HepG2 (cell line): ENCODE results near the gene PRKCE. TPM values are rescaled to one million over a fixed set of nuclear protein-coding genes. Genes with fewer than 3 reads are reported as not detected.

Experiments
- BCL3 ChIP-seq: sonication (generic); formaldehyde crosslinking; IDR thresholded peaks from 2 replicates; pipeline ENCODE4 v1.5.1; 2020; ENCODE audit warnings: mild to moderate bottlenecking, missing genetic modification reagents, moderate library complexity
- CREM ChIP-seq, 2 experiments: sonication (generic) in 1 of 2; formaldehyde crosslinking in 1 of 2; IDR thresholded peaks; 2 replicates each; pipeline versions ENCODE4 v1.4.0 to v1.6.1; 2016 to 2020; ENCODE audit warnings: antibody characterized with exemption in 1 of 2, mild to moderate bottlenecking in 1 of 2, missing genetic modification reagents in 1 of 2
- E2F2 ChIP-seq: sonication (generic); formaldehyde crosslinking; IDR thresholded peaks from 2 replicates; pipeline ENCODE4 v1.4.0; 2020; ENCODE audit warnings: missing genetic modification reagents, borderline replicate concordance
- GABPA ChIP-seq, 2 experiments: IDR thresholded peaks; 2 replicates each; pipeline ENCODE4 v1.6.1; 2011 to 2016; ENCODE audit warnings: low read depth in 2 of 2, low read length in 1 of 2, missing biosample characterization in 1 of 2, missing genetic modification characterization in 1 of 2
- LCORL ChIP-seq, 2 experiments: fragments of 450-650 bp in 1 of 2; sonication (generic) in 1 of 2; formaldehyde crosslinking in 1 of 2; IDR thresholded peaks; 2 replicates each; pipeline versions ENCODE4 v1.5.0 to v1.6.1; 2017 to 2020; ENCODE audit warnings: antibody characterized with exemption in 1 of 2, missing genetic modification reagents in 1 of 2
- MAFG ChIP-seq: sonication (generic); formaldehyde crosslinking; IDR thresholded peaks from 2 replicates; pipeline ENCODE4 v1.5.1; 2020; ENCODE audit warnings: mild to moderate bottlenecking, missing genetic modification reagents
- MTA3 ChIP-seq: sonication (generic); formaldehyde crosslinking; IDR thresholded peaks from 2 replicates; pipeline ENCODE4 v1.4.0; 2020; ENCODE audit warnings: missing genetic modification reagents
- NCOA5 ChIP-seq: sonication (generic); formaldehyde crosslinking; IDR thresholded peaks from 2 replicates; pipeline ENCODE4 v1.4.0; 2020; ENCODE audit warnings: missing genetic modification reagents
- NR1H2 ChIP-seq: sonication (generic); formaldehyde crosslinking; IDR thresholded peaks from 2 replicates; pipeline ENCODE4 v1.8.1; 2022; ENCODE audit warnings: low read depth, missing genetic modification reagents, borderline replicate concordance
- PAF1 ChIP-seq: IDR thresholded peaks from 2 replicates; pipeline ENCODE4 v1.6.1; 2016; ENCODE audit warnings: missing genetic modification reagents, missing compliant biosample characterization
- PAX8 ChIP-seq: sonication (generic); formaldehyde crosslinking; IDR thresholded peaks from 2 replicates; pipeline ENCODE4 v1.8.0; 2022; ENCODE audit warnings: mild to moderate bottlenecking, missing genetic modification reagents, borderline replicate concordance
- RNF2 ChIP-seq: fragments of 450-650 bp; conservative IDR thresholded peaks from 2 replicates; pipeline ENCODE4 v1.6.1; 2016; ENCODE audit warnings: low read depth
- SAFB2 ChIP-seq: sonication (generic); formaldehyde crosslinking; IDR thresholded peaks from 2 replicates; pipeline ENCODE4 v1.5.1; 2020; ENCODE audit warnings: missing genetic modification reagents, low read depth, mild to moderate bottlenecking, borderline replicate concordance
- TOE1 ChIP-seq: sonication (generic); formaldehyde crosslinking; IDR thresholded peaks from 2 replicates; pipeline ENCODE4 v1.4.0; 2020; ENCODE audit warnings: mild to moderate bottlenecking, missing genetic modification reagents
- U2AF1 ChIP-seq: fragments of 200-400 bp; formaldehyde crosslinking; optimal IDR thresholded peaks from 2 replicates; pipeline ENCODE3; 2017; ENCODE audit warnings: mild to moderate bottlenecking, low read depth, low read length
- UBTF ChIP-seq: sonication (generic); formaldehyde crosslinking; IDR thresholded peaks from 2 replicates; pipeline ENCODE4 v1.4.0; 2020; ENCODE audit warnings: mild to moderate bottlenecking, missing genetic modification reagents
- XBP1 ChIP-seq: sonication (generic); formaldehyde crosslinking; IDR thresholded peaks from 2 replicates; pipeline ENCODE4 v1.5.0; 2020; ENCODE audit warnings: missing genetic modification reagents
- ZBTB38 ChIP-seq: sonication (generic); formaldehyde crosslinking; IDR thresholded peaks from 2 replicates; pipeline ENCODE4 v1.5.1; 2020; ENCODE audit warnings: mild to moderate bottlenecking, missing genetic modification reagents
- ZNF225 ChIP-seq: sonication (generic); formaldehyde crosslinking; IDR thresholded peaks from 2 replicates; pipeline ENCODE4 v1.4.0; 2020; ENCODE audit warnings: mild to moderate bottlenecking, missing genetic modification reagents
- ZNF292 ChIP-seq: sonication (generic); formaldehyde crosslinking; IDR thresholded peaks from 2 replicates; pipeline ENCODE4 v1.8.1; 2022; ENCODE audit warnings: mild to moderate bottlenecking, low read depth, missing genetic modification reagents, borderline replicate concordance
- ZNF33B ChIP-seq: sonication (generic); formaldehyde crosslinking; IDR thresholded peaks from 2 replicates; pipeline ENCODE4 v1.5.1; 2020; ENCODE audit warnings: mild to moderate bottlenecking, missing genetic modification reagents
- ZNF441 ChIP-seq: sonication (generic); formaldehyde crosslinking; IDR thresholded peaks from 2 replicates; pipeline ENCODE4 v1.7.0; 2021; ENCODE audit warnings: missing genetic modification reagents, borderline replicate concordance
- ZNF737 ChIP-seq: sonication (generic); formaldehyde crosslinking; IDR thresholded peaks from 2 replicates; pipeline ENCODE4 v1.5.0; 2020; ENCODE audit warnings: missing genetic modification reagents, mild to moderate bottlenecking, borderline replicate concordance
- ZSCAN31 ChIP-seq: sonication (generic); formaldehyde crosslinking; IDR thresholded peaks from 2 replicates; pipeline ENCODE4 v1.5.0; 2020; ENCODE audit warnings: low read depth, mild to moderate bottlenecking, missing genetic modification reagents
- polyA plus RNA-seq, 8 experiments: library from polyadenylated mRNA; depleted of rRNA in 3 of 8; stranded (reverse) in 7 of 8; unstranded in 1 of 8; fragments of >200 nt; fragmentation: Illumina TruSeq in 4 of 8; extraction: Trizol in 4 of 8; gene quantifications; 2 replicates each; pipeline versions ENCODE4 v1.2.1 to v1.2.3, GENCODE V29; 2011 to 2016; ENCODE audit warnings: low read depth in 4 of 8, missing spikeins in 1 of 8, mixed read lengths in 1 of 8; ENCODE audit not compliant: insufficient read depth in 1 of 8
- total RNA-seq, 5 experiments: library from RNA; depleted of rRNA; stranded (reverse); fragments of >200 nt; fragmentation: Illumina TruSeq; extraction: Trizol; gene quantifications; 2 replicates each; pipeline ENCODE4 v1.2.3, GENCODE V29; 2016; ENCODE audit warnings: low read depth in 1 of 5

Gene PRKCE
- total and polyA plus RNA-seq, 2 of the 13 experiments (the other 11 are each of a cell fraction or from before 2014, with no cell fraction given): 1.0 to 3.9 TPM

GRCh38 chr2:45652090-45653031, 886 bp downstream of the PRKCE start (continued):
- TF ChIP-seq CREM (IDR thresholded peaks at IDR 0.05) (no peak), CREM (CRISPR knock-in tag; IDR thresholded peaks at IDR 0.05) (no peak), ZNF225 (no peak), E2F2 (CRISPR knock-in tag) (no peak), RNF2 (no peak), TOE1 (CRISPR knock-in tag) (no peak), SAFB2 (CRISPR knock-in tag) (no peak), NCOA5 (CRISPR knock-in tag) (no peak), BCL3 (0 out of 2 replicates have a peak, but pooled peaks have one; percentile 6), PAX8 (CRISPR knock-in tag) (no peak), LCORL (IDR thresholded peaks at IDR 0.05) (no peak), LCORL (CRISPR knock-in tag; IDR thresholded peaks at IDR 0.05) (no peak), XBP1 (no peak), UBTF (no peak), ZNF441 (CRISPR knock-in tag) (no peak), ZBTB38 (CRISPR knock-in tag) (peak; percentile 97), MTA3 (CRISPR knock-in tag) (no peak), ZSCAN31 (CRISPR knock-in tag) (no peak), ZNF737 (CRISPR knock-in tag) (0 out of 2 replicates have a peak, but pooled peaks have one; percentile 12), PAF1 (CRISPR knock-in tag) (no peak), ZNF33B (CRISPR knock-in tag) (no peak), MAFG (no peak), ZNF292 (CRISPR knock-in tag) (no peak), NR1H2 (CRISPR knock-in tag) (no peak), GABPA (IDR thresholded peaks at IDR 0.05; ENCODE audit: low read depth, low read length) (no peak), GABPA (CRISPR knock-in tag; IDR thresholded peaks at IDR 0.05; ENCODE audit: low read depth) (no peak), U2AF1 (no peak)
